ENCODE measurements around the gene MRGPRX4.
"Not testable (repeated sequence)": the region's sequence is repeated elsewhere in the genome, so short reads cannot be mapped to it uniquely, and the experiment has no call there.

Gene MRGPRX4

DNA sequence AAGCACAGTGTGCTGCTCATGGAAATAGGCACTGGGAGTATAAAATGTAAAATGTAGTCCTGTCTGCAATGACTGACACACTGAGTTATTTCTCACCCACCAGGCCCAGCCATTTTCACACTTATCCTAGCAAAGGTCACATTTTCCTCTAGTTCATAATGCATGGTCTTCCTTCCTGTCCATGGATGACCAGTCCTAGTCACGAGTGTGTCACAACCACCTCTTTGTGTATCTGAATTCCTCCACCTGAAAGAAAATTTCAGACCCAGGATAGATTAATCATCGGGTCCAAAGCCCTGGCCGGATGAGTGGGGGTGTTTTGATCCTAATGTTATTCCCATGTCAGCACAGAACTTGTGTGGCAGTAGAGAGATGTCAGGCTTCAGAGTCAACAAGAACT is at the start of gene MRGPRX4:
Gene MRGPRX4, plus strand, starts transcription at position 172 of the 400 bp plus-strand sequence. CDS start 420 bp downstream, outside the sequence.
- no peak for DNase-seq (ENCODE audit: low read depth in 2 of 2, low spot score in 1 of 2)

DNA sequence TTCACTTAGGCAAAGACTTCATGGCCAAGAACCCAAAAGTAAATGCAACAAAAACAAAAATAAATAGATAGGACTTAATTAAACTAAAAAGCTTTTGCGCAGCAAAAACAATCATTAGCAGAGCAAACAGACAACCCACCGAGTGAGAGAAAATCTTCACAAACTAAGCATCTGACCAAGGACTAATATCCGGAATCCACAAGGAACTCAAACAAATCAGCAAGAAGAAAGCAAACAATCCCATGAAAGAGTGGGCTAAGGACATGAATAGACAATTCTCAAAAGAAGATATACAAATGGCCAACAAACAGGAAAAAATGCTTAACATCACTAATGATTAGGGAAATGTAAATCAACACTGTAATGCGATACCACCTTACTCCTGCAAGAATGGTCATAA is 41.5 kb upstream of the MRGPRX4 start:
- not testable (repeated sequence) for DNase-seq (ENCODE audit: low read depth in 2 of 2, low spot score in 1 of 2)

DNA sequence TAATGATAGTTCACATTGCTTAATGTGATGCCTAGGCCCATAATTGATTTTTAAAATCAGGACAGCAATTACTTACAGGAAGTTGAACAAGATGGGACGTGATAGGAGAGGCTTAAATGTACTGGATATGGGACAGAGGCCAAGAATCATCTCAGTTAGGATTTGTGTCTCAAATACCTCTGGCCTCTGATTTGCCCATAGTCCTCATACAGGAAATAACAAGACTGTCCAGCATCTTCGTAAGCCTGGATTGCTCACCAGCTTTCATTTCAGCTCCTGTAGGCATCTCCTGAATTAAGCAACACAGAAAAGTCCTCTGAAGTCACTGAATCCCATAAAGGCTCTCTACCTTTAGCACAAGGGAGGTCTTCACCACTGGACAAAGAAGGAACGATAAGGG is 40.3 kb upstream of the MRGPRX4 start, which contains the start of gene MRGPRX3:
Gene MRGPRX3, plus strand, starts transcription at position 231 of the 400 bp plus-strand sequence. CDS start 4,632 bp downstream, outside the sequence.
- DNase-seq (ENCODE audit: low read depth in 2 of 2, low spot score in 1 of 2) = no peak

DNA sequence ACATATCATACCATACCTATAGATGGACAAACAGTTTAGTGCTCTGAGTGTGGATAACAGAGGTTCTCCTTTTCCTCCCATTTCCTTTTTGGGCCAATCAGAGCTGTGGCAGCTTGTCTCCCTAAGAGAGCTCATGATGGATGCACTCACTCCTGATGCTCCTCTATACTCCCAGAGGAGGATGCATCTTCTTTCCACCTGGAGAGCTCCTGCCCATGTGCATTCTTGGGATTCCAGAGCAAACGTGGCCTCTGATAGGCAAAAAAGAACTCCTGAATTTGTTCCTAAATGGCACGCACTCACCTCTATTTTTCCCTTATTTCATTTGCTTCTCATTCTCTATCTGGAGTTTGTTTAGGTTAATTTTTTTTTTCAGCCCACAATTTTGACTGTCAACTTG is 37.3 kb upstream of the MRGPRX4 start:
- no peak for DNase-seq (ENCODE audit: low read depth in 2 of 2, low spot score in 1 of 2)

DNA sequence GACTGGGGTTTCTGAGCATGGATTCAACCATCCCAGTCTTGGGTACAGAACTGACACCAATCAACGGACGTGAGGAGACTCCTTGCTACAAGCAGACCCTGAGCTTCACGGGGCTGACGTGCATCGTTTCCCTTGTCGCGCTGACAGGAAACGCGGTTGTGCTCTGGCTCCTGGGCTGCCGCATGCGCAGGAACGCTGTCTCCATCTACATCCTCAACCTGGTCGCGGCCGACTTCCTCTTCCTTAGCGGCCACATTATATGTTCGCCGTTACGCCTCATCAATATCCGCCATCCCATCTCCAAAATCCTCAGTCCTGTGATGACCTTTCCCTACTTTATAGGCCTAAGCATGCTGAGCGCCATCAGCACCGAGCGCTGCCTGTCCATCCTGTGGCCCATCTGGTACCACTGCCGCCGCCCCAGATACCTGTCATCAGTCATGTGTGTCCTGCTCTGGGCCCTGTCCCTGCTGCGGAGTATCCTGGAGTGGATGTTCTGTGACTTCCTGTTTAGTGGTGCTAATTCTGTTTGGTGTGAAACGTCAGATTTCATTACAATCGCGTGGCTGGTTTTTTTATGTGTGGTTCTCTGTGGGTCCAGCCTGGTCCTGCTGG is 35.3 kb upstream of the MRGPRX4 start:
- DNase-seq (ENCODE audit: low read depth in 2 of 2, low spot score in 1 of 2) = no peak

DNA sequence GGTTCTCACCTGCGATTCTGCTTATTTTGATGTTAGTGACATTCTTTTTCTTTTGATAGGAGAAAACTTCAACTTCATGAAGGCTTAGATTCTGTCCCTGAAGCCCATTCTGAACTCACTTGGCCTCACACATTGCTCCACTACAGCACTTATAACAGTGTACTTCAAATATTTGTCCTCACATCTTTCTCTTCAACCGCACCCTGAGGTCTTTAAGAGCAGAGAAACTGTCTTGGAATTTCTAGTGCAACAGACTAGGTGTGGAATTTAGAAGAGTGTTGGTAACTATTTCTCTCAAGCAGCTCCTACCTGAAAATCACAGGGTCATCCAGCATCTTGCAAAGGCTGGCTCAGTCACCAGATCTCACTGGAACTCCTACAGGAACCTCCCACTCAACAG is 32.5 kb upstream of the MRGPRX4 start:
- DNase-seq (ENCODE audit: low read depth in 2 of 2, low spot score in 1 of 2) = no peak

DNA sequence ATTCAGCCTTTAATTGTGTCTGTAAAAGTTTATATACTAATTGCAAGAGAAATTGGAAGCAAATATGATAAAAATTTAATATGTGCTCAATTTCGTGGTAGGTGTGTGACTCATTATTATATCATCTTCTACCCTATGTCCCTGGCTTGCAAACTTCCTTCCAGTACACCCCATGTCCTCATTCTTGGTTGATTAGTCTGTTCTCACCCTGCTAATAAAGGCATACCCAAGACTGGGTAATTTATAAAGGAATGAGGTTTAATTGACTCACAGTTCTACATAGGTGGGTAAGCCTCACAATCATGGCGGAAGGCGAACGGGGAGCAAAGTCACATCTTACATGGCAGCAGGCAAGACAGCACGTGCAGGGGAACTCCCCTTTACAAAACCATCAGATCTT is 28.4 kb upstream of the MRGPRX4 start:
- no peak for DNase-seq (ENCODE audit: low read depth in 2 of 2, low spot score in 1 of 2)

DNA sequence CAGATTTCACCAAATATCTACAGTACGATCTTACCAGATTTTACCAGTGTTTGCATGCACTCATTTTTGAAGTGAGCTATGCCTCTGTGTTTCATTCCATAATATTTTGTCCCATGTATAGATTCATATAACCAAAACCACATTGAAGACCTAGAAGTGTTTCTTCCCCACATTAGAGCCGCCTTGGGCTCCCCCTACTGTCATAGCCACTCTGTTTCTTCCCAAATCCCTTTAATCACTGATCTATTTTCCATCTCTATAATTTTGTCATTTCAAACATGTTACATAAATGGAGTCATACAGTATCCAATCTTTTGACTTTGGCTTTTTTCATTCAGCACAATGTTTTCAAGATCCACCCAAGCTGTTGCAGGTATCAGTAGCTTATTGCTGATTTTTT is 27.6 kb upstream of the MRGPRX4 start:
- DNase-seq (ENCODE audit: low read depth in 2 of 2, low spot score in 1 of 2) = no peak

DNA sequence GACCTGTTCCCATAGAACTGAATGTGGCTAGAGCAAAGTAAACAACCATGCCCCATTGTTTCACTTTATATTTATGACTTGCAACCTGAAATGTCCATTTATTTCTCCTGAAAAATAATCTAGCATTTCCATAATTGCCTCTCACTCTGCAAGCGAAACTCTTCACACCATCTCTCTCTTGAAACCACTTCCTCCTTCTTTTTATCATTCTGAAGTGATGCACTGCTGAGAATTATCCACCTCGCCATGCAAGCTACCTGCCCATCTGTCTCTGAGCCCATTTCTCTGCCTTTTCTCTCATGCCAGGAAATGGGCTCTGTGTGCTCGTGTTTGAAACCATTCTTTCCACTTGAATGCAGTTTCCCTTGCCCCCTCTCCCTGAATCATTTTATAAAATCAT is 26.8 kb upstream of the MRGPRX4 start:
- DNase-seq (ENCODE audit: low read depth in 2 of 2, low spot score in 1 of 2) = no peak

DNA sequence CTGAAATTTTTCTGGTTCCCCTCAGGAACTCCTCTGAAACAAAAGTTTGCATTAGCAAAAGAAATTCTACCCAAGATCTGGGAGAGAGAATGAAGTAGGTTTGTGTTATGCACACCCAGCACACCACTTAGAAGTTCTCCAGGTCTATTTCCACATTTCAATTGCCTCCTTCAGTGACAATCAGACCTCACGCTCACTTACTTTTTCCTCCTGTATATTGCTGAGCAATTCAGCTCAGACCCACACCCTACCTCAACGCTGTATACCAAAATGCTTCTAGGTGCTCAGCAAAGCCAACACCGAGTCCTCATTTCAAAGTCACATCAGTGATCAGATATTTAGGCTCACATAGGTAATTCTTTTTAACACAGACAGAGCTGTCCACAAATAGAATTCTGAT is 21.1 kb upstream of the MRGPRX4 start:
- DNase-seq (ENCODE audit: low read depth in 2 of 2, low spot score in 1 of 2) = no peak

DNA sequence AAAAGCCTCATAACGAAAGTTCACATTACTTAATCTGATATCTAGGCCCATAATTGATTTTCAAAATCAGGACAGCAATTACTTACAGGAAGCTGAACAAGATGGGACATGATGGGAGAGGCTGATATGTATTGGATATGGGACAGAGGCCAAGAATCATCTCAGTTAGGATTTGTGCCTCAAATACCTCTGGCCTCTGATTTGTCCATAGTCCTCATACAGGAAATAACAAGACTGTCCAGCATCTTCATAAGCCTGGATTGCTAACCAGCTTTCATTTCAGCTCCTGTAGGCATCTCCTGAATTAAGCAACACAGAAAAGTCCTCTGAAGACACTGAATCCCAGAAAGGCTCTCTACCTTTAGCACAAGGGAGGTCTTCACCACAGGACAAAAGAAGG is 4.3 kb upstream of the MRGPRX4 start:
- no peak for DNase-seq (ENCODE audit: low read depth in 2 of 2, low spot score in 1 of 2)

DNA sequence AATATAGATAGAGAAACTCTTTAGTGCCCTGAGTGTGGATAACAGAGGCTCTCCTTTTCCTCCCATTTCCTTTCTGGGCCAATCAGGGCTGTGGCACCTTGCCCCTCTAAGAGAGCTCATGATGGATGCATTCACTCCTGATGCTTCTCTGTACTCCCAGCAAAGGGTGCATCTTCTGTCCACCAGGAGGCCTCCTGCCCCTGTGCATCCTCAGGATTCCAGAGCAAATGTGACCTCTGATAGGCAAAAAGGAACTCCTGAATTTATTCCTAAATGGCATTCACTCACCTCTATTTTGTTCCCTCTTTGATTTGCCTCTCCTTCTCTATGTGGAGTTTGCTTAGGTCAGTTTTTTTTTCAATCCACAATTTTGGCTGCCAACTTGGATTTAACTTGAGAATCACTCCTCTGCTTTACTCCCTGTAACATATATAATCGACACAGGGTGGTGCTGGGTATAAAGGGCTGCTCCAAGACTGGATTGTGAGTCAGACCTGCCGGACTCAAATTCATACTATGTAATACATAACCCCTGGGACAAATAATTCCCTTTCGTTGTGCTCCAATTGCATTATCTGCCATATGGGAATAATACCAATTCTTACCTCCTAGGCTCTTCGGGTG is 1.1 kb upstream of the MRGPRX4 start:
- DNase-seq (ENCODE audit: low read depth in 2 of 2, low spot score in 1 of 2) = no peak

DNA sequence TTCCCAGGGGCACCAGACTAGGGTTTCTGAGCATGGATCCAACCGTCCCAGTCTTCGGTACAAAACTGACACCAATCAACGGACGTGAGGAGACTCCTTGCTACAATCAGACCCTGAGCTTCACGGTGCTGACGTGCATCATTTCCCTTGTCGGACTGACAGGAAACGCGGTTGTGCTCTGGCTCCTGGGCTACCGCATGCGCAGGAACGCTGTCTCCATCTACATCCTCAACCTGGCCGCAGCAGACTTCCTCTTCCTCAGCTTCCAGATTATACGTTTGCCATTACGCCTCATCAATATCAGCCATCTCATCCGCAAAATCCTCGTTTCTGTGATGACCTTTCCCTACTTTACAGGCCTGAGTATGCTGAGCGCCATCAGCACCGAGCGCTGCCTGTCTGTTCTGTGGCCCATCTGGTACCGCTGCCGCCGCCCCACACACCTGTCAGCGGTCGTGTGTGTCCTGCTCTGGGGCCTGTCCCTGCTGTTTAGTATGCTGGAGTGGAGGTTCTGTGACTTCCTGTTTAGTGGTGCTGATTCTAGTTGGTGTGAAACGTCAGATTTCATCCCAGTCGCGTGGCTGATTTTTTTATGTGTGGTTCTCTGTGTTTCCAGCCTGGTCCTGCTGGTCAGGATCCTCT is 709 bp downstream of the MRGPRX4 start:
- no peak for DNase-seq (ENCODE audit: low read depth in 2 of 2, low spot score in 1 of 2)

DNA sequence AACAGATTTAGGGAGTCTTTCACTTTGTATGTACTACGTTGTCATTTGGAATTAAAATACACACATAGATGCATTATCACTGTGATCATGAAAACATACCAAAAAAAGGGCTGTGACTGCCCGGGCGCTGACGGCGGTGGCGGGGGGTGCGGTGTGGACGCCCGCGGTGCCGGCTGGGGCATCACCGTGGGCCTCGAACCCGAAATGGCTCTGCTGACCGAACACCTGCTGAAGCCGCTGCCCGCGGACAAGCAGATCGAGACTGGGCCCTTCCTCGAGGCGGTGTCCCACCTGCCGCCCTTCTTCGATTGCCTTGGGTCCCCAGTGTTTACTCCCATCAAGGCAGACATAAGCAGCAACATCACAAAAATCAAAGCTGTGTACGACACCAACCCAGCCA is 16.2 kb downstream of the MRGPRX4 start:
- no peak for DNase-seq (ENCODE audit: low read depth in 2 of 2, low spot score in 1 of 2)

DNA sequence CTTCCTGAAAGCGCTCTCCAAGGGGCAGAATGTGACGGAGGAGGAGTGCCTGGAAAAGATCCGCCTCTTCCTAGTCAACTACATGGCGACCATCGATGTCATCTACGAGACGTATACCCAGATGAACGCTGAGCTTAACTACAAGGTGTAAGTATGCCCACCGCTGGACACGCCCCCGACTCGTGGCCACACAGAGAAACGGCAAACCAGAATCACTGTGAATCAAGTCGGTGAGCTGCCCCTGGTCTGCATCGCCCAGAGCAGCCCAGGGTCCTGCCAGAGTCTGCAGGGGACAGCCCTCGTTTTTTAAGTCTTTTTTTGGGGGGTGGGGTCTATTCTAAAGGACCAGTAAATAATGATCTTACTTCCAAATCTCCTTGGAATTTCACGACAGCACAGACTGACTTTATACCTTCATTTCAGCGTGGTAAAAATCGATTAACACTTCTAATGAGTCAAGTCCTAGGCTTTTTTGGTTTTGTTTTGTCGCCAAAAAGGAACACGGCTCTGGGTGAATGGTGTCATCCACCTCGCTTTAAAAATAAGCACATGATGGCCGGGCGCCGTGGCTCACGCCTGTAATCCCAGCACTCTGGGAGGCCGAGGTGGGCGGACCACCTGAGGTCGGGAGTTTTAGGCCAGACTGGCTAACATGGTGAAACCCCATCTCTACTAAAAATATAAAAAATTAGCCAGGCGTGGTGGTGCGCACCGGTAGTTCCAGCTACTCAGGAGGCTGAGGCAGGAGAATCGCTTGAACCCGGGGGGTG is 17.0 kb downstream of the MRGPRX4 start:
- not testable (repeated sequence) for DNase-seq (ENCODE audit: low read depth in 2 of 2, low spot score in 1 of 2)

DNA sequence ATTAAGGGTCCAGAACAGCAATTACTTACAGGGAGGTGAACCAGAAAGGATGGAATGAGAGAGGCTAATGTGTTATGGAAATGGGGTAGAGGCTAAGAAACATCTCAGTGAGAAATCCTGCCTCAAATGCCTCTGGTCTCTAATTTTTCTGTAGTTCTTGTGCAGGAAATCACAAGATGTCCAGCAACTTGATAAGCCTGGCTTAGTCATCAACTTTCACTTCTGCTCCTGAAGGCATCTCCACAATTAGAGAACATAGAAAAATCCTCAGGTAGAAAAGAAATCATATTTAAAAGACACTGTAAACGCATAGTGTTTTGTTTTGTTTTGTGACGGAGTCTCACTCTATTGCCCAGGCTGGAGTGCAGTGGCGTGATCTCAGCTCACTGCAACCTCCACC is 18.7 kb downstream of the MRGPRX4 start:
- DNase-seq (ENCODE audit: low read depth in 2 of 2, low spot score in 1 of 2) = no peak

DNA sequence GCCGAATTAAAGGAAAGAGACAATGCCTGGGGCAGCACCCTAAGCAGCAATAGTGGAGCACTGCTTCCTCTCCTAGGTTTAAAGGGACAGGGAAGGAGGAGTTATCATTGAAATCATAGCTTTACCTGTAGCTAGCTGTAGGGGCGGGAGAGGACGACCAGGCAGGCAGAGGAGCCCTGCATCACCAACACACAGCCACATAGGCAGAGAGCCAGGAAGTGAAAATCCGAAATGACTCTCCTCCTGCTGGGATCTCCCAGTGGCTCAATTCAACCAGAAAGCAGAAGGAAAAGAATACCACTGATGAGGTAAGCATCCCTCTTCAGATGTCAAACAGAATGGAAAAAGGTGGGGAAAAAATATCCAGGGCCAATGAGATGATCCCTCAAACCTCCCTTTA is 20.4 kb downstream of the MRGPRX4 start:
- no peak for DNase-seq (ENCODE audit: low read depth in 2 of 2, low spot score in 1 of 2)

DNA sequence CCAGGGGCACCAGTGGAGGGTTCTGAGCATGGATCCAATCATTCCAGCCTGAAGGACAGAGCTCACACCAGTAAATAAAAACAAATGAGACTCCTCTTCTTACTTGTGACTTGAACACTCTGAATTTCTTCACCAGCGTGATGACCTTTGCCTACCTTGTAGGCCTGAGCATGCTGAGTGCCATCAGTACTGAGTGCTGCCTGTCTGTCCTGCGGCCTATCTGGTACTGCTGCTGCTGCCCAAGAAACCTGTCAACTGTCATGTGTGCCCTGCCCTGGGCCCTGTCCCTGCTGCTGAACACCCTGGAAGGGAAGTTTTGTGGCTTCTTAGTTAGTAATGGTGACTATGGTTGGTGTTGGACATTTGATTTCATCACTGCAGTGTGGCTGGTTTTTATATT is 23.9 kb downstream of the MRGPRX4 start:
- DNase-seq (ENCODE audit: low read depth in 2 of 2, low spot score in 1 of 2) = no peak

DNA sequence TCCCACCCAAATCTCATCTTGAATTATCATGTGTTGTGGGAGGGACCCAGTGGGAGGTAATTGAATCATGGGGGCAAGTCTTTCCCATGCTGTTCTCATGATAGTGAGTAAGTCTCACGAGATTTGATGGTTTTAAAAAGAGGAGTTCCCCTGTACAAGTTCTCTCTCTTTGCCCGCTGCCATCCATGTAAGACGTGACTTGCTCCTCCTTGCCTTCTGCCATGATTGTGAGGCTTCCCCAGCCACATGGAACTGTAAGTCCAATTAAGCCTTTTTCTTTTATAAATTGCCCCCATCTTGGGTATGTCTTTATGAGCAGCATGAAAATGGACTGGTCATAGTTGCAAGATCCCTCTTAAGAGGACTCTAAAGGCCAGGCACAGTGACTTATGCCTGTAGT is 25.1 kb downstream of the MRGPRX4 start:
- DNase-seq (ENCODE audit: low read depth in 2 of 2, low spot score in 1 of 2) = not testable (repeated sequence)

DNA sequence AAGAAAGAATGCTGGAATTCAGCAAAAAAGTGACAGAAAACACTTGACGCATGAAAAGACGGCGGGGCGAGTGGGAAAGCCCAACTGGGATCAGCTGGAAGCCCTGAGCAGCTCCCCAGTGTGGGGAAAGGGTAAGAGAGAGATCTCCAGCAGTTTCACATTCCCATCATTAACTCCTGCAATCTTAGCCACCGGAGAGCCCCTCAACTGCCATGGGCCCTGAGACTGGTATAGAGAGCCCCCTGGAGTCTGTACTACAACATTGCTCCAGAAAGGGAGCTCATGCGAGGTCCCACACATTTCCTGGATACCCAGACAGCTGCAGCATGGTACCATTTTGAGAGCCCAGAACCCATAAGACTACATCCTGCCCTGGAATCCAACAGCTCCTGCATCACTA is 31.1 kb downstream of the MRGPRX4 start:
- DNase-seq (ENCODE audit: low read depth in 2 of 2, low spot score in 1 of 2) = no peak

DNA sequence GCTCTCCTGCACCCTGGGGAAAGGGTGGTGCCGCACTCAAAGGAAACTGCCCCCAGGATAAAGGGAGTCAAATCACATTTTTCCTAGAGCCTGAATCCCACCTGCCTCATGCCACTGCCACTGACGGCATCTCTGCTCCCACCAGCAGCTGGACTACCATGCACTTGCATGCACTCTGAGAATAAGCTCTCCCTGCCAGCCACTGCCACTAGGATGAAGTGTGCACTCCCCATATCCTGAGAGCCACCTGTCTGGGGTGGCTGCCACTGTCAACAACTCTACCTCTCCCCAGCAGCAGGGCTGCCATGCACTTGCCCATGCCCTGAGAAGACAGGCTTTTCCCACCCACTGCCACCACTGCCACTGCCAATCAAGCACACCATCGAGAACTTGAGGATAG is 31.6 kb downstream of the MRGPRX4 start:
- DNase-seq (ENCODE audit: low read depth in 2 of 2, low spot score in 1 of 2) = no peak

DNA sequence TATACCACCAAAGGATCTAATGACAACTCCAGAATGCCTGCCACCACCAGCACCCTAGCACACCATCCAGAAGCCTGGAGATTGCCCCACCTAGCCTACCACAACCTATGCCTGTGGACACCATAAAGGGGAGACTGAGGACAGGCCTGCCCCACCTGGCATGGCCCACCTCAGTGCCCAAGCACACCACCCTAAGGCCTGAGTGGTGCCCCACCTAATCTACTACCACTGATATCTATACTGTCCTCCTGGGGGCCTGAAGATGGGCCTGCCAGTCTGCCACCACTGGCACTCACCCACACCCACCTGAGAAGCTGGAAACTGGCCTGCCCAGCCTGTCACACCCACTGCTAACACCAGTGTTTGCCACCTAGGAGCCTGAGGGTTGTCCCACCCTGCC is 32.1 kb downstream of the MRGPRX4 start:
- no peak for DNase-seq (ENCODE audit: low read depth in 2 of 2, low spot score in 1 of 2)

All from stimulated activated CD8-positive, alpha-beta memory T cell treated with anti-CD3 and anti-CD28 coated beads, Interleukin-4, amount 100 ng/mL, for 1 hour (primary cell).